CD4-positive, CD25-positive, alpha-beta regulatory T cell (primary cell): ENCODE results near the gene DNMT3B. TPM values are rescaled to one million over a fixed set of nuclear protein-coding genes. Genes with fewer than 3 reads are reported as not detected.

Experiments used
- polyA plus RNA-seq, 4 donors: library from polyadenylated mRNA; unstranded; fragments of 300-500 nt; fragmentation: Illumina TruSeq; gene quantifications; one replicate each; pipeline ENCODE4 v1.2.3, GENCODE V29; 2021
- total RNA-seq: library from RNA; stranded (reverse); gene quantifications from one replicate; pipeline ENCODE4 v1.2.3, GENCODE V29; 2022

Gene DNMT3B
- total and polyA plus RNA-seq, 5 donors from 2014 or later: 0.14 to 0.47 TPM; not detected in 3

Other genes starting within 250 kb of the DNMT3B start
- gene NOL4L, start 177.1 kb upstream of the DNMT3B start, total RNA-seq: 84.8 TPM
- gene NOL4L, start 177.1 kb upstream of the DNMT3B start, polyA plus RNA-seq: 10 to 100 TPM in 3 of 4 donors, 1 to 10 TPM in 1; 7.1 to 11.4 (median 10.6) TPM
- 0.30 TPM for gene C20orf203, start 88.4 kb upstream of the DNMT3B start, total RNA-seq
- gene C20orf203, start 88.4 kb upstream of the DNMT3B start, polyA plus RNA-seq: under 1 TPM in 2 of 4 donors, not detected in 2; 0.05 to 0.09 TPM
- 52.3 TPM for gene COMMD7, start 18.9 kb upstream of the DNMT3B start, total RNA-seq
- gene COMMD7, start 18.9 kb upstream of the DNMT3B start, polyA plus RNA-seq: 100 to 1,000 TPM; 120 to 157 (median 140) TPM
- gene MAPRE1, start 57.6 kb downstream of the DNMT3B start, total RNA-seq: 114 TPM
- 10 to 100 TPM; 81.3 to 99.4 (median 92.6) TPM for gene MAPRE1, start 57.6 kb downstream of the DNMT3B start, polyA plus RNA-seq
- 1.2 TPM for gene EFCAB8, start 96.5 kb downstream of the DNMT3B start, total RNA-seq
- not detected for gene EFCAB8, start 96.5 kb downstream of the DNMT3B start, polyA plus RNA-seq
- gene SUN5, start 242.0 kb downstream of the DNMT3B start, total RNA-seq: not detected
- not detected for gene SUN5, start 242.0 kb downstream of the DNMT3B start, polyA plus RNA-seq
- not detected for gene BPIFB2, start 245.3 kb downstream of the DNMT3B start, total RNA-seq
- not detected for gene BPIFB2, start 245.3 kb downstream of the DNMT3B start, polyA plus RNA-seq